HG03066 (cell line): ENCODE measurements around the gene ASNS.
A peak's percentile ranks its signal among the peaks of the same experiment; 100 is the strongest.
"Not testable (repeated sequence)": the region's sequence is repeated elsewhere in the genome, so short reads cannot be mapped to it uniquely, and the experiment has no call there.

Experiments
- ATAC-seq: cut with Tn5 transposase; IDR thresholded peaks from one replicate; pipeline ENCODE4 v1.9.1; 2021; ENCODE audit warnings: low read depth; ENCODE audit not compliant: unreplicated experiment

Gene ASNS, protein sequence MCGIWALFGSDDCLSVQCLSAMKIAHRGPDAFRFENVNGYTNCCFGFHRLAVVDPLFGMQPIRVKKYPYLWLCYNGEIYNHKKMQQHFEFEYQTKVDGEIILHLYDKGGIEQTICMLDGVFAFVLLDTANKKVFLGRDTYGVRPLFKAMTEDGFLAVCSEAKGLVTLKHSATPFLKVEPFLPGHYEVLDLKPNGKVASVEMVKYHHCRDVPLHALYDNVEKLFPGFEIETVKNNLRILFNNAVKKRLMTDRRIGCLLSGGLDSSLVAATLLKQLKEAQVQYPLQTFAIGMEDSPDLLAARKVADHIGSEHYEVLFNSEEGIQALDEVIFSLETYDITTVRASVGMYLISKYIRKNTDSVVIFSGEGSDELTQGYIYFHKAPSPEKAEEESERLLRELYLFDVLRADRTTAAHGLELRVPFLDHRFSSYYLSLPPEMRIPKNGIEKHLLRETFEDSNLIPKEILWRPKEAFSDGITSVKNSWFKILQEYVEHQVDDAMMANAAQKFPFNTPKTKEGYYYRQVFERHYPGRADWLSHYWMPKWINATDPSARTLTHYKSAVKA

DNA sequence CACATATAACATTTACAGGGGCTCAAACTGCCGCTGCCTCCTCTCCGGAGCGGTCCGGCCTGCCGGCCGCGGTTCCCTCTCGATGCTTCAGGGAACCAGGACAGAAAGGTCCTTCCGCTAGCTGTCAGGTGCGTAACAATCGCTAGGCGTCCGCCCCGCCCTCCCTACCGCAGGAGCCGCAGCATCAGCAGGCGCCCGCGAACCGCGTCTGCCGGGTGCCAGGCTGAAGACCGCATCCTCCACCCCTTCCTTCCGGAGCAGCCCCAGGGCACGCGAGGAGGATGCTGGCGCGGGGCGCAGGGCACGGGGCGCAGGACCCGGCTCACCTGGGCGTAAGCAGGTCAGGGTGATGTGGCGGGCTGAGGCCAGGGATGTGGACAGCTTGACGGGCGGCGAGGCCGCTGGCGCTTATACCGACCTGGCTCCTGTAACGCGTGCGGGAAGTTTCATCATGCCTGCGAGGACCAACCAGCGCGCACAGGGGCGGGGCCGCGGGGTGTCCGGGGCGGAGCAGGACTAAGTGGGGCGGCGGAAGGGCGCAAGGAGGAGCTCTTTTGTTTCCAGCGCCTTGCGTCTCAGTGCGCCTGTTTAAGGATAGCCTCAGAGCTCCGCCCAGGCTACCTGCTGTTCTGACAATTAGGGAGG, at the start of gene ASNS:
Gene ASNS, minus strand, starts transcription at position 384 of the 645 bp plus-strand sequence. CDS start 3,252 bp downstream, outside the sequence.
- ATAC-seq: peak; percentile 98

DNA sequence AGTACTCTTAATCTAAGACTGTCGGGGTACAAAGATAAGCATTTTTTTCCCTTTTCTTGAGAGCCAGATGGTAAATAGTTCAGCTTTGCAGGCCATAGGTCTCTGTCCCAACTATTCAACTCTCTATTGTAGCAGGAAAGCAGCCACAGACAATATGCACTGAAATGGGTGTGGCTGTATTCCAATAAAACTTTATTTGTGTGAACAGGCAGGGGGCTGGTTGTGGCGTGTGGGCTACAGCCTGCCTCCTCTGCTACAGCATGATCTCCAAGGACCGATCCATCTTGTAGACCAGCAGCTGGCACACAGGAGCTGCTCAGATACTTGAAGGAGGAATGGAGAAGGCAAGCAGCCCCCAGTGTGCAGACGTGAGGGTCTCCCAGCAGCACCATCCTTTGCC, 49.0 kb upstream of the ASNS start:
- ATAC-seq: not testable (repeated sequence)

DNA sequence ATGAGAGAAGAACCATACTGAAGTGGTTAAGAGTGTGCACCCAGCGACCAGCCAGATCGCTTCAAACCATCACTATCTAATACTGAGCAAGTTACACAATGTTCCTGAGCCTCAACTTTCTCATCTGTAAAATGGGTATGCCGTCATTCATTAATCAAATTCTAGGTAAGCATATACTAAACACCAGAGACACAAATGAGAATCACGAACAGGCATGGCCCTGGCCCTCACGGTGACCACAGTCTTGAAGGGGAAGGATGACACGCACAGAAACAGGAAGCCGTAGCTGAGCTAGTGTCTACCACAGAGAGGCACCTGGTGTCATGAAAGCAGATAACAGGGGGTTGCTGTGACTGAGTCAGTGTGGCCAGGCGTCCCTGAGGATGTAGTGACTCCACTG, 43.1 kb upstream of the ASNS start:
- ATAC-seq: not testable (repeated sequence)

DNA sequence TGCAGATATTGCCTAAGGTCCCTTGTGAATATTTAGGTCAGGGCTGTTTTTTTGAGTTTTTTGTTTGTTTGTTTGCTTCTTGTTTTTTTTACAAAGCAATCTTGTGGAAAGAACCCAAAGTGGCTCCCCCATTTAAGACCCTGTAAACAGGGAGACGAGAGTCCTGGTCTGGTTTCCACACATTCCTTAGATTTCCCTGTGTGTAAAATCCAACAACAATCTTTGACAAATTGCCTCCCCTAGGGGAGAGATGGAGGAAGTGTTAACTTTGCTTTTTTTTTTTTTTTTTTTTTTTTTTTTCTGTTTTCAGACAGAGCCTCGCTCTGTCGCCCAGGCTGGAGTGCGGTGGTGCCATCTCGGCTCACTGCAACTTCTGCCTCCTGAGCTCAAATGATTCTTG, 40.1 kb upstream of the ASNS start:
- not testable (repeated sequence) for ATAC-seq

DNA sequence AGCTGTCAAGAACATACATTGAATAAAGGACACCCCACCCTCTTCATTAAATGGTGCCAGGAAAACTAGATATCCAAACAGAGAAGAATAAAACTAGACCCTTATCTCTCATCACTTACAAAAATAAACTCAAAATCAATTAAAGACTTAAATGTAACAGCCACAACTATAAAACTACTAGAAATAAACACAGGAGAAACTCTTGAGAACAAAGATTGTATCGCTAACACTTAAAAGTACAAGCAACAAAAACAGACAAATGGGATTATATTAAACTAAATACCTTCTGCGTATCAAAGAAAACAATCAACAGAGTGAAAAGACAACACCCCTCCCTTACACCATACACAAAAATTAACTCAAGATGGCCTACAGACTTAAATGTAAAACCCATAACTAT, 24.7 kb upstream of the ASNS start:
- not testable (repeated sequence) for ATAC-seq

DNA sequence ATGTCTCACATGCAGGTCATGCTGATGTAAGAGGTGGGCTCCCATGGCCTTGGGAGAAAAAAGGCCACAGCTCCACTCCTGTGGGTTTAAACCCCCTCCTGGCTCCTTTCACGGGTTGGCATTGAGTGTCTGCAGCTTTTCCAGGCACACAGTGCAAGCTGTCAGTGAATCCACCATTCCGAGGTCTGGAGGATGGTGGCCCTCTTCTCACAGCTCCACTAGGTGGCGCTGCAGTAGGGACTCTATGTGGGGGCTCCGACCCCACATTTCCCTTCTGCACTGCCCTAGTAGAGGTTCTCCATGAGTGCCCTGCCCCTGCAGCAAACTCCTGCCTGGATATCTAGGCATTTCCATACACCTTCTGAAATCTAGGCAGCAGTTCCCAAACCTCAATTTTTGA, 19.5 kb upstream of the ASNS start:
- ATAC-seq: not testable (repeated sequence)

DNA sequence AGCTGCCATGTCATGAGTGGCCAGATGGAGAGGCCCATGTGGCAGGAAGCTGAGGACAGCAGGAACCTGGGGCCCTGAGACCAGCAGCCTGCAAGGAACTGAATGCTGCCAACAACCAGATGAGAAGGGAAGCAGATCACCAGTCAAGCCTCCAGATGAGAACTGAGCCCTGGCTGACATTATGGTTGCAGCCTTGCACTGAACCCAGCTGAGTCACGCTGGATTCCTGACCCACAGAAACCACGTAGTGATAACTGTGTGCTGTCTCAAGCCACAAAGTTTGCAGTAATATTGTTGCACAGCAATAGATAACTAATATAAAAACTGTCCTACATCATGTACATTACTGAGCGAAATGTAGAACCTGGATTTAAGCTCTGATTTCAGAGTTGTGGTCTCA, 7.3 kb upstream of the ASNS start:
- not testable (repeated sequence) for ATAC-seq

DNA sequence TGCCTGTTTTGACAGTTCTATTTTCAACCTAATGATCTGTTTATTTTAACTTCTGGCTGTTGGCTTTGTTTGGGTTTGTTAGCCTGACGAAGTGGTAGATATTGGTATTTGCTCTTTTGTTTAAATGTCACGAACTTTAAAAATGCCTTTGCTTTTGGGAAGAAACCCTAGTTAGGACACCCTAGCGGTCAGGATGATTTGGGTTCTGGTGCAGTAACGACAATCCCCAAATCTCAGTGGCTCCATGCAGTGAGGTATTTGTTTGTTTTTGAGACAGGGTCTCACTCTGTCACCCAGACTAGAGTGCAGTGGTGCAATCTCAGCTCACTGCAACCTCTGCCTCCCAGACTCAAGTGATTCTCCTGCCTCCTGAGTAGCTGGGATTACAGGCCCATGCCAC, 2.7 kb upstream of the ASNS start:
- not testable (repeated sequence) for ATAC-seq

DNA sequence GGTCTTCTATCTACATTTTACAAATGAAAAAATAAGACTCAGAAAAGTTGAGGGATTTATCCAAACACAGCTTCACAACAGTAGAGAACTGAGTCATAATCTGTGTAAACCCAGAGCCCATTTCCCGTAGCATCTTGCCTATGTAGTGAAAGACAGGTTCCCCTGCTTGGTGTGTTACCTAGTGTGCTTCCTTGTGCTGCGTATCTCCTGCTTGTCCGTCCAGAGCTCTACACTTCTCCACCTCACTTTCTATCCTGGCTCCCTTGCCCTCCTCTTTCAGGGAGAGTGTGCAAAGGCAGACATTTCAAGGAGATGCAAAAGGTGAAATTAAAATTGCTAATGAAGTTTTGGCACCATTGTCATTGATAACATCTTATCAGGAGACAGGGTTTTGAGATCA, 1.4 kb upstream of the ASNS start:
- no peak for ATAC-seq

DNA sequence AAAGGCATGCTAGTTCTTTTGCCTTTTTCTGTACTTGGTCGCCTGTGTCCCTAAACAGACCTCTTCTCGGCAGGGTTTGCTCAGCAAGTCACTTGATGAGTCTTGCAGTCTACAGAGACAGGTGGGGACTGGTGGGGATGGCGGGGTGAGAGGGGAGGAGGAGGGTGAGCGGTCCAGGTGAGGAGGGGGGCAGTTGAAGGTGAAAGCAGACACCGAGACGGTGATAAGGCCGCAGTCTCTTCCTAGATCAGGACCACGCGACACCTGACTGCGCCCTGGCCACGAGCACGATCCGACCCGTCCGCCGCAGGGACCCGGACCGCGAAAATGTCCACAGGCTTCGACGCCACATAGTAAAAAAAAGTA, 566 bp downstream of the ASNS start:
- peak; percentile 26 for ATAC-seq

DNA sequence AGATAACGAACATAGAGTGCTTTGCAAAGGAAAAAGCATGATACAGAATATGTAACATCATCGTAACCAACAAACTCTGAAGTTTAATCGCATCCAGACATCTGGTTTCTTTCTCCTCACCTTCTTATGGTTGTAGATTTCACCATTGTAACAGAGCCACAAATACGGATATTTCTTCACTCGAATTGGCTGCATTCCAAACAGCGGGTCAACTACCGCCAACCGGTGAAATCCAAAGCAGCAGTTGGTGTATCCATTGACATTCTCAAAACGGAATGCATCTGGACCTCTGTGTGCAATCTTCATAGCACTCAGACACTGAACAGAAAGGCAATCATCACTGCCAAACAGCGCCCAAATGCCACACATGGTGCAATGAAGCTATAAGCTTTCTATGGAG, 3.4 kb downstream of the ASNS start:
- ATAC-seq: no peak

DNA sequence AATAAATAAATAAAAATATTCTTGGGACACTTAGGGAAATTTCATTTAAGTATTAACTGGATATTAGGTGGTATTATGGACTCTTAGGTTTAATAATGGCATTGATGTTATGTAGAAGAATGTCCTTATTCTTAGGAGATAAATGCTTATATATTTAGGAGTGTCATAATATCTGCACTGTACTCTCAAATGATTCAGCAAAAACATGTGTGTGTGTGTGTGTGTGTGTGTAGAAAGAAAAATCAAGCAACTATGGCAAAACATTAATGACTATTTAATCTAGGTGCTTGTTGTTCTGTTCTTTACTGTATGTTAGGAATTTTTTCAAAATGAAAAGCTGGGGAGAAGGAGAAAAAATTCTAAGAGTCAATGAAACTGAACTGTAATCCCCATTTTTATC, 3.9 kb downstream of the ASNS start:
- ATAC-seq: no peak

DNA sequence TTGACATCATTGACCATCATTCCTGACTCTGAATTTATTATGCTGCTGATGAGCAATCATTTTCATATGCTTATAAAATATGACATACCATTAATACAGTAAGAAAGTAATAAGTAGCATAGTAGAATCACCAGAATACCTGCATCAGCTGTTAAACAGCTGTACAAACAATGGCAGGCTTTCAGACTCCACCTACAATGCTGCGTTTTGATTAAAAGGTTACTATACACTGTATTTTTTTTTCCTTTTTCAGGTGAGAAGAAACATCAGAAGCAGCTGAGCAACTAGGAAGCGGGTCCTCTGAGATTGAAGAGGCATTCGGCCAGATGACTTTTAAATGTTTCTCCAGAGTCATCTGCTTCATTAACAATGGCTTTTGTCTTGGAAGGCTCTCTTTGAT, 7.1 kb downstream of the ASNS start:
- no peak for ATAC-seq

DNA sequence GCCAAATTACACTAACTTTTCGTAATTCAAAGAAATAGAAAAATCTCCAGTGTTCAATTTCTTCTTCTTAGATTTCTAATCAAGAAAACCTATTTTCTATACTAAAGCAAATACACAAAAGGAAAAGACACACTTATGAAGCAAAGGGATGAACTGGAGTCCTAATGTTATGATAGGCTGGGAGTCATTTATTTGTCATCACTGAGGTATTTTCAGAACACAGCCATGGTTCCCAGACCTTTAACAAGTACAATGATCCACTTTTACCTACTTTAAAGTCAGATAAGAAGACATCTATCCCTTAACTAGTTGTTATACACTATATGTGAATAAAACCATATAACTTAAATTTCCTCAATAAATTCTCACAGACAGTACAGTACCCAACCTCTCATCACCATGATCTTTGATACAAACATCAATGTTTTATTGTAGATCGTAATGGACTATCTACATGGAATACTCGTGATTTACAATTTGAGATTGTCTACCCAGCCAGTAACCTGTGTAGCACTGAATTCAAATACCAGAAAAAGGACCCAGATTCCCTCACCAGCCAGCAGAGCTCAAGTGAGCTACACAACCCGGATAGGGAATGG, 12.5 kb downstream of the ASNS start:
- ATAC-seq: no peak

DNA sequence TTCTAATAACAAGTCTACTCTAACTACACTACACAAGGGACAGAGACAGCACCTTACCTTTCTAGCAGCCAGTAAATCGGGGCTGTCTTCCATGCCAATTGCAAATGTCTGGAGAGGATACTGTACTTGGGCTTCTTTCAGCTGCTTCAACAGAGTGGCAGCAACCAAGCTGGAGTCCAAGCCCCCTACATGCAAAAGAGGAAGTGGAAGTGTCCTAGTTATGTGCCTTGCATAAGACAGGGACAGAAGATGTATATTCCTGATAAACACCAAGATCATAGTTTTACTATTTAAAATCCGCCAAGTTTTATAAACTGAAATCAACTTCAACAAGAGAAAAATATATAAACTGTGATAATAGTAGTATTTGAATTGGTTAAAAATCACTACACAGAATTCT, 14.0 kb downstream of the ASNS start:
- ATAC-seq: no peak

DNA sequence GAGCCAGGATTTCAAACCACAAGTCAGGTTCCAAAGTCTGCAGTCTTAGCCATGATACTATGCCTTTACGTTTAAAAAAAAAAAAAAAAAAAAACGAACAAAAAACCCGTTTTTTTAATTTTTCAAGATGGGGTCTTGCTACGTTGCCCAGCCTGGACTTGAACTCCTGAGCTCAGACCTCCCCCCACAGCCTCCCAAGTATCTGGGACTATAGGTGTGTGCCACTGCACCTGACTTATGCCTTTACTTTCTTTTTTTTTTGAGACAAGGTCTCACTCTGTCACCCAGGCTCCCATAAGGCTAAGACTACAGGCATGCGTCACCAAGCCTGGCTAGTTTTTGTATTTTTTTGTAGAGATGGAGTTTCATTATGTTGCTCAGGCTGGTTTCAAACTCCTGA, 14.7 kb downstream of the ASNS start:
- no peak for ATAC-seq

DNA sequence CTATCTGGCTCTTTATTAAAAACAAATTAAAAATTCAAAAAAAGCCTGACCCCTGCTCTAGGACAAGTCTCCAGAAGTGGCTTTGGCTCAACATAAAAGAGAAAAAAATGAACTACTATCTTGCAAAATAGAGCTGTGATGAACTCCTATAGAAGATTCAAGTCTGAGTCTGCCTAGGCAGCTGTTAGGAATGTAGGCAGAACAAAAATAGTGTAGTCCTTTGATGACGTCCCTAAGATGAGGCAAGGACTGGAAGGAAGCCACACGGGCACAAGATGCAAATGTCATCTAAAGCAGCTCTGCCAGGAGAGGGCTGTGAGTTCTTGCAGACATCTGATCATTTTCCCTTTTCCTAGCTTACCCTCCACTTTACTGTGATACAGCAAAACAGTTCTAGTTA, 20.5 kb downstream of the ASNS start:
- no peak for ATAC-seq

DNA sequence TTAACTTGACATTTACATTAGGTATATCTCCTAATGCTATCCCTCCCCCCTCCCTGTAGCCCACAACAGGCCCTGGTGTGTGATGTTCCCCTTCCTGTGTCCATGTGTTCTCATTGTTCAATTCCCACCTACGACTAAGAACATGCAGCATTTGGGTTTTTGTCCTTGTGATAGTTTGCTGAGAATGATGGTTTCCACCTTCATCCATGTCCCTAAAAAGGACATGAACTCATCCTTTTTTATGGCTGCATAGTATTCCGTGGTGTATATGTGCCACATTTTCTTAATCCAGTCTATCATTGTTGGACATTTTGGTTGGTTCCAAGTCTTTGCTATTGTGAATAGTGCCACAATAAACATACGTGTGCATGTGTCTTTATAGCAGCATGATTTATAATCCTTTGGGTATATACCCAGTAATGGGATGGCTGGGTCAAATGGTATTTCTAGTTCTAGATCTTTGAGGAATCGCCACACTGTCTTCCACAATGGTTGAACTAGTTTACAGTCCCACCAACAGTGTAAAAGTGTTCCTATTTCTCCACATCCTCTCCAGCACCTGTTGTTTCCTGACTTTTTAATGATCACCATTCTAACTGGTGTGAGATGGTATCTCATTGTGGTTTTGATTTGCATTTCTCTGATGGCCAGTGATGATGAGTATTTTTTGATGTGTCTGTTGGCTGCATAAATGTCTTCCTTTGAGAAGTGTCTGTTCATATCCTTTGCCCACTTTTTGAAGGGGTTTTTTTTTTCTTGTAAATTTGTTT, 21.8 kb downstream of the ASNS start:
- not testable (repeated sequence) for ATAC-seq

DNA sequence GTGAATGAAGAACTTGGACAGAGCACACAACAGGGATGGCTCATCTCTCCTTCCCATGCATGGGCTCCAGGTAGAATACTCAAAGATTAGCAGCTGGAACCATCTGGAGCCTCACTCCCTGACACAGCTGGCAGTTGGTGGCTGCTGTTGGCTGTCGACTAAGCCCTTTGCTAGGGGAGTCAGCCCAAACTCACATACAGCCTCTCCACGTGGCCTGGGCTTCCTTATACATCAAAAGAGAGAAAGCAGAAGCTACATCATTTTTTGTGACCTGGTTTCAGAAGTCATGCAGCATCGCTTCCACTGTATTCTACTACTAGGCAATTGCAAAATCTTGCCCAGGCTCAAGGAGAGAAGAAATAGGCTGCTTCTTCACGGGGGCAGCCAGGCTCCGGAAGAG, 24.4 kb downstream of the ASNS start:
- ATAC-seq: no peak

DNA sequence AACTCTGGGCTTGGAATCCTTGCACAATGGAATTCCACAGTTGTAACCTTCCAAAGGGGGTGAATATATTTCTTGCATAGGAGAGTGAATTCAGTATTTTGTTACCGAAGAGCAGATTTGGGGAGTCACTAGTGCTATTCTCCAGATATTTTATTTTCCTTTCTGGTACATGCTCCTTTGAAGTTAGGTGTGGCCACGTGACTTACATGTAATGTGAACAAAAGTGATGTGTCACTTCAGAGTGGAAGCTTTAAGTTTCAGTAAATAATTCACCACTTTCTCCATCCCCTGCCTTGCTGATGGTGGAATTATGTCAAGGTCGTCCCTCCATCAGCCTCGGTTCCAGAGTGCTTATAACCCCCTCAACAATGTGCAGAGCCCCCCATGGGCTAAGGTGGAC, 25.3 kb downstream of the ASNS start:
- ATAC-seq: no peak
